Thyroid gland (tissue), 4 donors: ENCODE results near the gene NGLY1.

ENCODE experiments used
- CTCF ChIP-seq, 6 experiments: fragments of 200-600 bp in 3 of 6; fragments of 450-650 bp in 3 of 6; sonication (generic) in 3 of 6; IDR thresholded peaks; one replicate each; pipeline ENCODE4 v1.5.1; 2016 to 2019; ENCODE audit warnings: antibody characterized with exemption in 6 of 6, mild to moderate bottlenecking in 2 of 6, inconsistent platforms in 1 of 6, moderate library complexity in 1 of 6
- POLR2A ChIP-seq, 2 donors: fragments of 450-650 bp; IDR thresholded peaks; one replicate each; pipeline ENCODE4 v1.6.1; 2017; ENCODE audit warnings: antibody characterized with exemption in 2 of 2, mild to moderate bottlenecking in 2 of 2, moderate library complexity in 1 of 2

GRCh38 chr3:25830373-25831280 lies 47.4 kb upstream of the NGLY1 start:
- TF ChIP-seq CTCF (IDR thresholded peaks at IDR 0.05), result no peak
- no peak for TF ChIP-seq POLR2A (IDR thresholded peaks at IDR 0.05)
